Measurements from ENCODE around the gene PAXIP1.

GRCh38 chr7:154928136-154929005, 74.6 kb downstream of the PAXIP1 start:
- no peak for TF ChIP-seq TAF1 (IDR thresholded peaks at IDR 0.05; ENCODE audit: low read depth)
- no peak for TF ChIP-seq NFIC (IDR thresholded peaks at IDR 0.05)
